A549 (cell line): ENCODE measurements around the gene PTPRK. TPM values are rescaled to one million over a fixed set of nuclear protein-coding genes. Genes with fewer than 3 reads are reported as not detected.

Source experiments
- ATAC-seq, 2 experiments: fragments of 200-7000 bp in 1 of 2; fragments of >200 bp in 1 of 2; cut with Nextera tagmentation in 1 of 2; cut with Tn5 transposase in 1 of 2; 3 replicates each; pipeline versions ENCODE4 v1.8.0 to v1.9.1; 2018 to 2020; ENCODE audit warnings: mild to moderate bottlenecking in 1 of 2, moderate library complexity in 1 of 2
- CTCF ChIA-PET: fragments of 300-600 bp; sonication (Branson Sonifier 250); formaldehyde crosslinking; extraction: SDS; loops from one replicate; lab custom pipeline; 2021; ENCODE audit warnings: antibody characterized with exemption, inconsistent platforms; lab: Yijun Ruan, JAX
- POLR2A ChIA-PET: fragments of 350-600 bp; formaldehyde crosslinking; extraction: SDS; loops from one replicate; lab custom pipeline; 2021; ENCODE audit warnings: antibody characterized with exemption, inconsistent platforms; lab: Yijun Ruan, JAX
- DNase-seq, 2 experiments: peaks; one replicate each; pipeline versions ENCODE4 v3.0.0 to v3.0.0-alpha.2; 2011 to 2016; ENCODE audit warnings: low read depth in 1 of 2, low spot score in 1 of 2
- FAIRE-seq: peaks from 2 replicates; lab custom pipeline; 2011; peaks lifted over from hg19 to GRCh38; lab: Jason Lieb, UNC
- H3K27ac ChIP-seq, 2 experiments: fragments of >200 bp; sonication (Bioruptor Twin); formaldehyde crosslinking; 3 replicates each; pipeline ENCODE4 v1.5.1; 2016 to 2017
- H3K4me1 ChIP-seq: fragments of >200 bp; sonication (Bioruptor Twin); formaldehyde crosslinking; 3 replicates; pipeline ENCODE4 v1.6.1; 2016
- H3K4me2 ChIP-seq: fragments of >200 bp; sonication (Bioruptor Twin); formaldehyde crosslinking; 3 replicates; pipeline ENCODE4 v1.6.1; 2016
- H3K4me3 ChIP-seq: fragments of >200 bp; sonication (Bioruptor Twin); formaldehyde crosslinking; 3 replicates; pipeline ENCODE4 v1.5.1; 2016
- H3K9me3 ChIP-seq: fragments of >200 bp; sonication (Bioruptor Twin); formaldehyde crosslinking; 3 replicates; pipeline ENCODE4 v1.6.1; 2016
- BHLHE40 ChIP-seq: IDR thresholded peaks from 2 replicates; pipeline ENCODE4 v1.6.1; 2012; ENCODE audit warnings: low read depth, low read length, inconsistent platforms
- CEBPB ChIP-seq, 2 experiments: fragments of >200 bp in 1 of 2; sonication (Bioruptor Twin) in 1 of 2; formaldehyde crosslinking in 1 of 2; IDR thresholded peaks; 2 replicates each; pipeline ENCODE4 v1.6.1; 2012 to 2016
- CHD4 ChIP-seq: fragments of 200-600 bp; sonication (generic); IDR thresholded peaks from 2 replicates; pipeline ENCODE4 v1.6.1; 2016; ENCODE audit warnings: antibody characterized with exemption, mild to moderate bottlenecking, borderline replicate concordance
- EP300 ChIP-seq, 2 experiments: fragments of >200 bp; sonication (Bioruptor Twin); formaldehyde crosslinking; IDR thresholded peaks; 2 replicates in 1 of 2; 3 replicates in 1 of 2; pipeline ENCODE4 v1.6.1; 2016 to 2017
- FOSB ChIP-seq: fragments of 250-450 bp; sonication (Bioruptor Pico); IDR thresholded peaks from 2 replicates; pipeline ENCODE4 v1.5.0; 2020; ENCODE audit warnings: mild to moderate bottlenecking, moderate library complexity
- FOSL2 ChIP-seq, 2 experiments: fragments of 450-650 bp in 1 of 2; fragments of >200 bp in 1 of 2; sonication (Bioruptor Twin) in 1 of 2; formaldehyde crosslinking; IDR thresholded peaks; 2 replicates each; pipeline versions ENCODE4 v1.5.0 to v1.6.1; 2016 to 2020; ENCODE audit warnings: mild to moderate bottlenecking in 1 of 2, moderate library complexity in 1 of 2
- GATA3 ChIP-seq: IDR thresholded peaks from 2 replicates; pipeline ENCODE4 v1.6.1; 2012; ENCODE audit warnings: borderline replicate concordance
- HEYL ChIP-seq: fragments of 250-450 bp; sonication (Bioruptor Pico); IDR thresholded peaks from 2 replicates; pipeline ENCODE4 v1.8.0; 2021; ENCODE audit warnings: mild to moderate bottlenecking, moderate library complexity
- HOXA7 ChIP-seq: fragments of 250-450 bp; sonication (Bioruptor Pico); IDR thresholded peaks from 2 replicates; pipeline ENCODE4 v1.5.0; 2020; ENCODE audit warnings: mild to moderate bottlenecking, moderate library complexity
- HOXB13 ChIP-seq: fragments of 250-450 bp; sonication (Bioruptor Pico); IDR thresholded peaks from 2 replicates; pipeline ENCODE4 v1.5.0; 2020; ENCODE audit warnings: low read depth, mild to moderate bottlenecking, moderate library complexity
- JUN ChIP-seq, 2 experiments: fragments of >200 bp; sonication (Bioruptor Twin); formaldehyde crosslinking; IDR thresholded peaks; 2 replicates in 1 of 2; 3 replicates in 1 of 2; pipeline ENCODE4 v1.6.1; 2016 to 2017
- JUNB ChIP-seq: fragments of >200 bp; sonication (Bioruptor Twin); formaldehyde crosslinking; IDR thresholded peaks from 2 replicates; pipeline ENCODE4 v1.6.1; 2016
- KDM1A ChIP-seq: fragments of 200-600 bp; sonication (generic); IDR thresholded peaks from 2 replicates; pipeline ENCODE4 v1.6.1; 2016; ENCODE audit warnings: low read depth, mild to moderate bottlenecking
- KDM5A ChIP-seq: fragments of 200-600 bp; sonication (generic); IDR thresholded peaks from 2 replicates; pipeline ENCODE4 v1.6.1; 2016; ENCODE audit warnings: antibody characterized with exemption, mild to moderate bottlenecking
- NR3C1 ChIP-seq: fragments of >200 bp; sonication (Bioruptor Twin); formaldehyde crosslinking; IDR thresholded peaks from 3 replicates; pipeline ENCODE4 v1.6.1; 2017
- POLR2A ChIP-seq: IDR thresholded peaks from 2 replicates; pipeline ENCODE4 v1.6.1; 2012; ENCODE audit warnings: mild to moderate bottlenecking, low read length
- RNF2 ChIP-seq: fragments of 200-600 bp; sonication (generic); IDR thresholded peaks from 2 replicates; pipeline ENCODE4 v1.6.1; 2016; ENCODE audit warnings: low read depth, mild to moderate bottlenecking, antibody characterized with exemption, moderate library complexity, borderline replicate concordance
- SMC3 ChIP-seq: fragments of >200 bp; sonication (Bioruptor Twin); formaldehyde crosslinking; IDR thresholded peaks from 3 replicates; pipeline ENCODE4 v1.6.1; 2018; ENCODE audit warnings: inconsistent platforms
- TP53 ChIP-seq: fragments of 250-450 bp; sonication (Bioruptor Pico); IDR thresholded peaks from 2 replicates; pipeline ENCODE4 v1.5.0; 2021; ENCODE audit warnings: mild to moderate bottlenecking, moderate library complexity
- ZC3H11A ChIP-seq: fragments of 450-650 bp; IDR thresholded peaks from 2 replicates; pipeline ENCODE4 v1.6.1; 2014; ENCODE audit warnings: antibody characterized with exemption, mild to moderate bottlenecking
- WGBS: methylation state at CpG from one replicate; pipeline ENCODE4 v1.1.6; 2017; ENCODE audit errors: missing lambda C conversion rate; 5-methylcytosine and 5-hydroxymethylcytosine counted together
- polyA plus RNA-seq, 4 experiments: library from polyadenylated mRNA; depleted of rRNA in 3 of 4; stranded (reverse); fragments of >200 nt; fragmentation: RNase III in 1 of 4; extraction: RNeasy Plus Mini Kit Qiagen cat#74134 plus additional on column Dnase treatment in 1 of 4; gene quantifications; 2 replicates in 3 of 4; 3 replicates in 1 of 4; pipeline ENCODE4 v1.2.3, GENCODE V29; 2011 to 2017
- TF ChIP-seq, protein P1 (sequence below): fragments of 450-650 bp; IDR thresholded peaks from 2 replicates; pipeline ENCODE4 v1.6.1; 2014; ENCODE audit warnings: antibody characterized with exemption
- TF ChIP-seq, protein P2 (sequence below): fragments of 150-350 bp; IDR thresholded peaks from 2 replicates; pipeline ENCODE4 v1.6.1; 2014; ENCODE audit warnings: low read depth, mild to moderate bottlenecking, low read length
- TF ChIP-seq, protein P3 (sequence below): IDR thresholded peaks from 2 replicates; pipeline ENCODE4 v1.6.1; 2012
- TF ChIP-seq, protein P4 (sequence below): fragments of 250-450 bp; sonication (Bioruptor Pico); IDR thresholded peaks from 2 replicates; pipeline ENCODE4 v1.5.0; 2020; ENCODE audit warnings: low read depth, mild to moderate bottlenecking, moderate library complexity
- TF ChIP-seq, protein P5 (sequence below): fragments of >200 bp; sonication (Bioruptor Twin); formaldehyde crosslinking; IDR thresholded peaks from 3 replicates; pipeline ENCODE4 v1.5.1; 2016
- TF ChIP-seq, protein P6 (sequence below): IDR thresholded peaks from 2 replicates; pipeline ENCODE4 v1.6.1; 2012; ENCODE audit warnings: low read depth, borderline replicate concordance

The PTPRK gene
- polyA plus RNA-seq, 2 of the 4 experiments (the other 2 are of a cell fraction): 14.4 to 16.1 TPM

DNA sequence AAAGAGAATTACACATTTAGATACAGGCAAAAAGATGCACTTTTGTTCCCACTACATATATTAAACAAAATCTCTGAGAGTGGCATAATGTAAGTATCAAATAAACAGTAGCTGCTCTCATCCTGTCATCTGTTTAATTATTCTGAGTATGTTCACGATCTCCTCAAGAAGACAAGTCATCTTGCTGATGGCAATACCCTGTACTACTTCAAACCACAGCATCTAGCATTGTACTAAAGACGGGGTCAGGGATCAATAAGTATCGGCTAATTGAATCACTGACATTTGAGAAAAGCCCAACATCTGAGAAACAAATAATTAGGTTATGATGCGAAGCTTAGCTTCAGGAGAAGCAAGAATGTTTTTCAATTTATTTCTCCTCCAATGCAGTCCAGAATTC, 175.1 kb downstream of the PTPRK start:
- DNase-seq (no peak), ATAC-seq (no peak), FAIRE-seq (no peak)
- Histone ChIP-seq H3K9me3 (no peaks in the 10 kb centered on the region), H3K4me2 (no peak overlapping the region), H3K27ac (no peak overlapping the region), H3K4me1 (peaks cover 4% of the 10 kb centered on the region), H3K4me3 (no peak overlapping the region)
- WGBS: 95% methylated on average over 4 of the region's 4 CpGs
- no peak for TF ChIP-seq KDM5A
- TF ChIP-seq, protein P1, sequence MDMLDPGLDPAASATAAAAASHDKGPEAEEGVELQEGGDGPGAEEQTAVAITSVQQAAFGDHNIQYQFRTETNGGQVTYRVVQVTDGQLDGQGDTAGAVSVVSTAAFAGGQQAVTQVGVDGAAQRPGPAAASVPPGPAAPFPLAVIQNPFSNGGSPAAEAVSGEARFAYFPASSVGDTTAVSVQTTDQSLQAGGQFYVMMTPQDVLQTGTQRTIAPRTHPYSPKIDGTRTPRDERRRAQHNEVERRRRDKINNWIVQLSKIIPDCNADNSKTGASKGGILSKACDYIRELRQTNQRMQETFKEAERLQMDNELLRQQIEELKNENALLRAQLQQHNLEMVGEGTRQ: no peak
- TF ChIP-seq RNF2: no peak
- TF ChIP-seq, protein P2, sequence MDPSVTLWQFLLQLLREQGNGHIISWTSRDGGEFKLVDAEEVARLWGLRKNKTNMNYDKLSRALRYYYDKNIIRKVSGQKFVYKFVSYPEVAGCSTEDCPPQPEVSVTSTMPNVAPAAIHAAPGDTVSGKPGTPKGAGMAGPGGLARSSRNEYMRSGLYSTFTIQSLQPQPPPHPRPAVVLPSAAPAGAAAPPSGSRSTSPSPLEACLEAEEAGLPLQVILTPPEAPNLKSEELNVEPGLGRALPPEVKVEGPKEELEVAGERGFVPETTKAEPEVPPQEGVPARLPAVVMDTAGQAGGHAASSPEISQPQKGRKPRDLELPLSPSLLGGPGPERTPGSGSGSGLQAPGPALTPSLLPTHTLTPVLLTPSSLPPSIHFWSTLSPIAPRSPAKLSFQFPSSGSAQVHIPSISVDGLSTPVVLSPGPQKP: no peak
- no peak for TF ChIP-seq HOXB13 (CRISPR knock-in tag)
- no peak for TF ChIP-seq JUNB
- TF ChIP-seq HEYL: no peak
- no peak for TF ChIP-seq CHD4
- no peak for TF ChIP-seq SMC3
- no peak for TF ChIP-seq POLR2A
- TF ChIP-seq EP300 (IDR thresholded peaks at IDR 0.05): no peak
- TF ChIP-seq, protein P3, sequence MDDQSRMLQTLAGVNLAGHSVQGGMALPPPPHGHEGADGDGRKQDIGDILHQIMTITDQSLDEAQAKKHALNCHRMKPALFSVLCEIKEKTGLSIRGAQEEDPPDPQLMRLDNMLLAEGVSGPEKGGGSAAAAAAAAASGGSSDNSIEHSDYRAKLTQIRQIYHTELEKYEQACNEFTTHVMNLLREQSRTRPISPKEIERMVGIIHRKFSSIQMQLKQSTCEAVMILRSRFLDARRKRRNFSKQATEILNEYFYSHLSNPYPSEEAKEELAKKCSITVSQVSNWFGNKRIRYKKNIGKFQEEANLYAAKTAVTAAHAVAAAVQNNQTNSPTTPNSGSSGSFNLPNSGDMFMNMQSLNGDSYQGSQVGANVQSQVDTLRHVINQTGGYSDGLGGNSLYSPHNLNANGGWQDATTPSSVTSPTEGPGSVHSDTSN: no peak
- no peak for TF ChIP-seq NR3C1
- no peak for TF ChIP-seq JUN (IDR thresholded peaks at IDR 0.05)
- TF ChIP-seq BHLHE40: no peak
- TF ChIP-seq, protein P4, sequence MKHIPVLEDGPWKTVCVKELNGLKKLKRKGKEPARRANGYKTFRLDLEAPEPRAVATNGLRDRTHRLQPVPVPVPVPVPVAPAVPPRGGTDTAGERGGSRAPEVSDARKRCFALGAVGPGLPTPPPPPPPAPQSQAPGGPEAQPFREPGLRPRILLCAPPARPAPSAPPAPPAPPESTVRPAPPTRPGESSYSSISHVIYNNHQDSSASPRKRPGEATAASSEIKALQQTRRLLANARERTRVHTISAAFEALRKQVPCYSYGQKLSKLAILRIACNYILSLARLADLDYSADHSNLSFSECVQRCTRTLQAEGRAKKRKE (CRISPR knock-in tag): no peak
- TF ChIP-seq, protein P5, sequence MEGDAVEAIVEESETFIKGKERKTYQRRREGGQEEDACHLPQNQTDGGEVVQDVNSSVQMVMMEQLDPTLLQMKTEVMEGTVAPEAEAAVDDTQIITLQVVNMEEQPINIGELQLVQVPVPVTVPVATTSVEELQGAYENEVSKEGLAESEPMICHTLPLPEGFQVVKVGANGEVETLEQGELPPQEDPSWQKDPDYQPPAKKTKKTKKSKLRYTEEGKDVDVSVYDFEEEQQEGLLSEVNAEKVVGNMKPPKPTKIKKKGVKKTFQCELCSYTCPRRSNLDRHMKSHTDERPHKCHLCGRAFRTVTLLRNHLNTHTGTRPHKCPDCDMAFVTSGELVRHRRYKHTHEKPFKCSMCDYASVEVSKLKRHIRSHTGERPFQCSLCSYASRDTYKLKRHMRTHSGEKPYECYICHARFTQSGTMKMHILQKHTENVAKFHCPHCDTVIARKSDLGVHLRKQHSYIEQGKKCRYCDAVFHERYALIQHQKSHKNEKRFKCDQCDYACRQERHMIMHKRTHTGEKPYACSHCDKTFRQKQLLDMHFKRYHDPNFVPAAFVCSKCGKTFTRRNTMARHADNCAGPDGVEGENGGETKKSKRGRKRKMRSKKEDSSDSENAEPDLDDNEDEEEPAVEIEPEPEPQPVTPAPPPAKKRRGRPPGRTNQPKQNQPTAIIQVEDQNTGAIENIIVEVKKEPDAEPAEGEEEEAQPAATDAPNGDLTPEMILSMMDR: no peak
- no peak for TF ChIP-seq GATA3
- TF ChIP-seq TP53: no peak
- TF ChIP-seq KDM1A: no peak
- CTCF ChIA-PET: no interaction called here
- POLR2A ChIA-PET: no interaction called here

DNA sequence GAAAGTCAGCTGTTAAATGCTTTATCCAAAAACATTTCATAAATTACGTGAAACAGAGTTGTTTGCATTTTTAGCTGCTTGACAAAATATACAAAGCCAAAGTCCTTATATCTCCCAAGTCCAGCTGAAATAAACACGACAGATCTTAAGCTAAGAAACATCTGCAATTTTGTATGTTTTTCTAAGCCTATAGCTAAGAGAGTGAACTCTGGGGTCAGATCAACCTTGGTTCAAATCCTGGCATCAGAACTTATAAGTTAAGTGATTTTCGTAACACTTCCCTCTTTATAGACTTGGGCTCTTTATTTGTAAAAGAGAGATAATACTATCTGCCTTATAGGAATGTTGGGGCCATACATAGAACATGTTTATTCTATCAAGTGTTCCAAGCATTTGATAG, 176.7 kb downstream of the PTPRK start:
- TF ChIP-seq, protein P4 (CRISPR knock-in tag): no peak
- TF ChIP-seq ZC3H11A (no peak), FOSL2 (IDR thresholded peaks at IDR 0.05) (no peak), FOSL2 (CRISPR knock-in tag; IDR thresholded peaks at IDR 0.05) (no peak), NR3C1 (no peak), HOXA7 (no peak), TP53 (no peak), FOSB (no peak), CEBPB (IDR thresholded peaks at IDR 0.05) (no peak)
- TF ChIP-seq, protein P6, sequence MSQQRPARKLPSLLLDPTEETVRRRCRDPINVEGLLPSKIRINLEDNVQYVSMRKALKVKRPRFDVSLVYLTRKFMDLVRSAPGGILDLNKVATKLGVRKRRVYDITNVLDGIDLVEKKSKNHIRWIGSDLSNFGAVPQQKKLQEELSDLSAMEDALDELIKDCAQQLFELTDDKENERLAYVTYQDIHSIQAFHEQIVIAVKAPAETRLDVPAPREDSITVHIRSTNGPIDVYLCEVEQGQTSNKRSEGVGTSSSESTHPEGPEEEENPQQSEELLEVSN: no peak
- TF ChIP-seq, protein P1: no peak
- H3K4me3 ChIP-seq: no peak overlapping the region
- FAIRE-seq: no peak
- ChIA-PET POLR2A (no interaction called here), CTCF (no interaction called here)
- no peak for ATAC-seq
- H3K4me1 ChIP-seq: peaks cover 14% of the 10 kb centered on the region
- no peak overlapping the region for H3K4me2 ChIP-seq
- DNase-seq: no peak
- 88% methylated on average over 3 of the region's 3 CpGs for WGBS
- H3K27ac ChIP-seq: no peak overlapping the region
- H3K9me3 ChIP-seq: no peaks in the 10 kb centered on the region
